Spinal cord (tissue), 10 donors: ENCODE results near the gene GMDS. TPM values are rescaled to one million over a fixed set of nuclear protein-coding genes. Genes with fewer than 3 reads are reported as not detected.

Experiments used
- DNase-seq, 6 donors: peaks; one replicate each; pipeline versions ENCODE4 v3.0.0 to v3.0.0-alpha.2; 2013 to 2015; ENCODE audit warnings: low spot score in 6 of 6, low read depth in 4 of 6
- H3K27ac ChIP-seq: one replicate; pipeline ENCODE4 v1.5.1; 2013; ENCODE audit warnings: low read depth, low read length, control low read depth
- H3K27me3 ChIP-seq: one replicate; pipeline ENCODE4 v1.6.1; 2013; ENCODE audit warnings: low read length; ENCODE audit not compliant: control insufficient read depth, insufficient read depth
- H3K36me3 ChIP-seq: one replicate; pipeline ENCODE4 v1.6.1; 2013; ENCODE audit warnings: low read length; ENCODE audit not compliant: control insufficient read depth, insufficient read depth
- H3K4me1 ChIP-seq: one replicate; pipeline ENCODE4 v1.6.1; 2013; ENCODE audit warnings: low read length; ENCODE audit not compliant: control insufficient read depth, insufficient read depth
- H3K4me3 ChIP-seq: one replicate; pipeline ENCODE4 v1.5.1; 2013; ENCODE audit warnings: low read depth, low read length, control low read depth
- H3K9me3 ChIP-seq: one replicate; pipeline ENCODE4 v1.6.1; 2013; ENCODE audit warnings: low read length; ENCODE audit not compliant: control insufficient read depth, insufficient read depth
- WGBS: methylation state at CpG from one replicate; pipeline ENCODE4 v1.1.5; 2013; ENCODE audit warnings: missing lambda C conversion rate; ENCODE audit not compliant: insufficient coverage; 5-methylcytosine and 5-hydroxymethylcytosine counted together
- polyA plus RNA-seq, 2 donors: library from polyadenylated mRNA; unstranded; fragments of 120-200 nt; gene quantifications; one replicate each; pipeline ENCODE4 v1.2.1, GENCODE V29; 2013; ENCODE audit not compliant: insufficient read length in 2 of 2
- total RNA-seq, 2 donors: library from RNA; depleted of rRNA in 1 of 2; stranded (reverse); fragments of 120-200 nt in 1 of 2; fragments of >200 nt in 1 of 2; gene quantifications; one replicate each; pipeline versions ENCODE4 v1.2.3 to v1.2.4, GENCODE V29; 2013 to 2014
- donor health status: healthy.

GMDS gene
- total and polyA plus RNA-seq, 4 donors: 35.3 to 87.4 (median 49.6) TPM

GRCh38 chr6:1904898-1905297, 340.5 kb downstream of the GMDS start:
- Histone ChIP-seq H3K27me3 (no peaks in the 10 kb centered on the region), H3K9me3 (no peaks in the 10 kb centered on the region), H3K27ac (no peak overlapping the region), H3K36me3 (no peaks in the 10 kb centered on the region), H3K4me1 (peaks cover 15% of the 10 kb centered on the region), H3K4me3 (no peak overlapping the region)
- no peak for DNase-seq
- 89% methylated on average over 6 of the region's 6 CpGs for WGBS

GRCh38 chr6:1904466-1904799, 341.0 kb downstream of the GMDS start:
- WGBS: 23% methylated on average over 7 of the region's 9 CpGs
- no peaks in the 10 kb centered on the region for H3K36me3 ChIP-seq
- no peaks in the 10 kb centered on the region for H3K27me3 ChIP-seq
- no peaks in the 10 kb centered on the region for H3K9me3 ChIP-seq
- H3K27ac ChIP-seq: peak overlapping the region; percentile 58
- H3K4me3 ChIP-seq: no peak overlapping the region
- DNase-seq: peak in 1 of 6 donors; percentile 41
- H3K4me1 ChIP-seq: peaks cover 15% of the 10 kb centered on the region

- Histone ChIP-seq H3K27ac (peak overlapping the region; percentile 58), H3K4me1 (peaks cover 15% of the 10 kb centered on the region), H3K4me3 (no peak overlapping the region), H3K36me3 (no peaks in the 10 kb centered on the region), H3K9me3 (no peaks in the 10 kb centered on the region), H3K27me3 (no peaks in the 10 kb centered on the region)
- peak in 2 of 6 donors; percentile 44 to 49 for DNase-seq
- 51% methylated on average over 3 of the region's 9 CpGs for WGBS
Measured at GRCh38 chr6:1903780-1904465, 341.5 kb downstream of the GMDS start.

GRCh38 chr6:1901556-1901955, 343.8 kb downstream of the GMDS start:
- DNase-seq: no peak
- H3K4me3 ChIP-seq: no peak overlapping the region
- no peaks in the 10 kb centered on the region for H3K9me3 ChIP-seq
- H3K36me3 ChIP-seq: no peaks in the 10 kb centered on the region
- H3K27me3 ChIP-seq: no peaks in the 10 kb centered on the region
- peaks cover 15% of the 10 kb centered on the region for H3K4me1 ChIP-seq
- no peak overlapping the region for H3K27ac ChIP-seq
- 60% methylated on average over 1 of the region's 1 CpG for WGBS

GRCh38 chr6:1896897-1897296, 348.5 kb downstream of the GMDS start:
- no peak for DNase-seq
- 93% methylated on average over 5 of the region's 5 CpGs for WGBS
- peaks cover 3% of the 10 kb centered on the region for H3K27me3 ChIP-seq

GRCh38 chr6:1895721-1896120, 349.7 kb downstream of the GMDS start:
- 95% methylated on average over 2 of the region's 3 CpGs for WGBS
- Histone ChIP-seq H3K27me3 (peaks cover 3% of the 10 kb centered on the region), H3K36me3 (no peaks in the 10 kb centered on the region), H3K27ac (no peak overlapping the region), H3K4me1 (no peaks in the 10 kb centered on the region), H3K4me3 (no peak overlapping the region), H3K9me3 (no peaks in the 10 kb centered on the region)
- no peak for DNase-seq

More at GRCh38 chr6:1896897-1897296, 348.5 kb downstream of the GMDS start:
- no peaks in the 10 kb centered on the region for H3K4me1 ChIP-seq
- H3K27ac ChIP-seq: no peak overlapping the region
- H3K4me3 ChIP-seq: no peak overlapping the region
- no peaks in the 10 kb centered on the region for H3K36me3 ChIP-seq
- H3K9me3 ChIP-seq: no peaks in the 10 kb centered on the region

- WGBS: 93% methylated on average over 3 of the region's 6 CpGs
- Histone ChIP-seq H3K9me3 (no peaks in the 10 kb centered on the region), H3K27me3 (peaks cover 3% of the 10 kb centered on the region), H3K36me3 (no peaks in the 10 kb centered on the region), H3K27ac (no peak overlapping the region), H3K4me3 (no peak overlapping the region), H3K4me1 (no peaks in the 10 kb centered on the region)
- DNase-seq: no peak
Measured at GRCh38 chr6:1894954-1895353, 350.5 kb downstream of the GMDS start.

- Histone ChIP-seq H3K36me3 (no peaks in the 10 kb centered on the region), H3K4me1 (no peaks in the 10 kb centered on the region), H3K27me3 (peaks cover 3% of the 10 kb centered on the region), H3K4me3 (no peak overlapping the region), H3K27ac (no peak overlapping the region), H3K9me3 (no peaks in the 10 kb centered on the region)
- 43% methylated on average over 8 of the region's 11 CpGs for WGBS
- DNase-seq: no peak
Measured at GRCh38 chr6:1893470-1894130, 351.8 kb downstream of the GMDS start.

- Histone ChIP-seq H3K4me1 (no peaks in the 10 kb centered on the region), H3K9me3 (no peaks in the 10 kb centered on the region), H3K36me3 (no peaks in the 10 kb centered on the region), H3K27ac (no peak overlapping the region), H3K4me3 (no peak overlapping the region), H3K27me3 (peaks cover 3% of the 10 kb centered on the region)
- 100% methylated on average over 4 of the region's 6 CpGs for WGBS
- no peak for DNase-seq
Measured at GRCh38 chr6:1892716-1893115, 352.7 kb downstream of the GMDS start.

- no peaks in the 10 kb centered on the region for H3K9me3 ChIP-seq
- H3K27me3 ChIP-seq: peaks cover 3% of the 10 kb centered on the region
- 75% methylated on average over 2 of the region's 2 CpGs for WGBS
- H3K36me3 ChIP-seq: no peaks in the 10 kb centered on the region
- H3K4me1 ChIP-seq: no peaks in the 10 kb centered on the region
- no peak overlapping the region for H3K4me3 ChIP-seq
- DNase-seq: no peak
- H3K27ac ChIP-seq: no peak overlapping the region
Measured at GRCh38 chr6:1890987-1891386, 354.4 kb downstream of the GMDS start.
